HG03521 (cell line): ENCODE results near the gene RABEP1.

ENCODE experiments used
- ATAC-seq: cut with Tn5 transposase; IDR thresholded peaks from one replicate; pipeline ENCODE4 v1.9.1; 2021; ENCODE audit warnings: mild to moderate bottlenecking, moderate library complexity; ENCODE audit not compliant: unreplicated experiment

Gene RABEP1

GRCh38 chr17:5264893-5265292 lies 17.2 kb upstream of the RABEP1 start:
- ATAC-seq: no peak

GRCh38 chr17:5269241-5269960 lies 12.7 kb upstream of the RABEP1 start:
- ATAC-seq: no peak

- ATAC-seq: no peak
Measured at GRCh38 chr17:5272322-5272721, 9.8 kb upstream of the RABEP1 start.

- ATAC-seq: peak; percentile 32
Measured at GRCh38 chr17:5282642-5283217, 646 bp downstream of the RABEP1 start.

- no peak for ATAC-seq
Measured at GRCh38 chr17:5283571-5284315, 1.7 kb downstream of the RABEP1 start.

GRCh38 chr17:5284681-5285080 lies 2.6 kb downstream of the RABEP1 start:
- no peak for ATAC-seq

- no peak for ATAC-seq
Measured at GRCh38 chr17:5286846-5287245, 4.8 kb downstream of the RABEP1 start.

- ATAC-seq: no peak
Measured at GRCh38 chr17:5291683-5292350, 9.7 kb downstream of the RABEP1 start.

GRCh38 chr17:5297245-5297644 lies 15.2 kb downstream of the RABEP1 start:
- no peak for ATAC-seq

GRCh38 chr17:5299383-5299782 lies 17.3 kb downstream of the RABEP1 start:
- ATAC-seq: no peak

- ATAC-seq: no peak
Measured at GRCh38 chr17:5304636-5305035, 22.6 kb downstream of the RABEP1 start.

- ATAC-seq: no peak
Measured at GRCh38 chr17:5309851-5310250, 27.8 kb downstream of the RABEP1 start.

GRCh38 chr17:5325851-5326250 lies 43.8 kb downstream of the RABEP1 start:
- no peak for ATAC-seq

GRCh38 chr17:5329784-5330557 lies 47.9 kb downstream of the RABEP1 start:
- no peak for ATAC-seq

GRCh38 chr17:5330981-5331380 lies 48.9 kb downstream of the RABEP1 start:
- ATAC-seq: no peak

- ATAC-seq: no peak
Measured at GRCh38 chr17:5331506-5331905, 49.4 kb downstream of the RABEP1 start.

GRCh38 chr17:5344914-5345313 lies 62.8 kb downstream of the RABEP1 start:
- no peak for ATAC-seq

- no peak for ATAC-seq
Measured at GRCh38 chr17:5352681-5353289, 70.7 kb downstream of the RABEP1 start.

- no peak for ATAC-seq
Measured at GRCh38 chr17:5354310-5354709, 72.2 kb downstream of the RABEP1 start.

- no peak for ATAC-seq
Measured at GRCh38 chr17:5354886-5355415, 72.9 kb downstream of the RABEP1 start.
